NCI-H345 (cell line): ENCODE data around the gene PDE8B.

ENCODE experiments used
- DNase-seq: peaks from one replicate; lab custom pipeline; 2025; lab: John Stamatoyannopoulos, UW

PDE8B gene

DNA sequence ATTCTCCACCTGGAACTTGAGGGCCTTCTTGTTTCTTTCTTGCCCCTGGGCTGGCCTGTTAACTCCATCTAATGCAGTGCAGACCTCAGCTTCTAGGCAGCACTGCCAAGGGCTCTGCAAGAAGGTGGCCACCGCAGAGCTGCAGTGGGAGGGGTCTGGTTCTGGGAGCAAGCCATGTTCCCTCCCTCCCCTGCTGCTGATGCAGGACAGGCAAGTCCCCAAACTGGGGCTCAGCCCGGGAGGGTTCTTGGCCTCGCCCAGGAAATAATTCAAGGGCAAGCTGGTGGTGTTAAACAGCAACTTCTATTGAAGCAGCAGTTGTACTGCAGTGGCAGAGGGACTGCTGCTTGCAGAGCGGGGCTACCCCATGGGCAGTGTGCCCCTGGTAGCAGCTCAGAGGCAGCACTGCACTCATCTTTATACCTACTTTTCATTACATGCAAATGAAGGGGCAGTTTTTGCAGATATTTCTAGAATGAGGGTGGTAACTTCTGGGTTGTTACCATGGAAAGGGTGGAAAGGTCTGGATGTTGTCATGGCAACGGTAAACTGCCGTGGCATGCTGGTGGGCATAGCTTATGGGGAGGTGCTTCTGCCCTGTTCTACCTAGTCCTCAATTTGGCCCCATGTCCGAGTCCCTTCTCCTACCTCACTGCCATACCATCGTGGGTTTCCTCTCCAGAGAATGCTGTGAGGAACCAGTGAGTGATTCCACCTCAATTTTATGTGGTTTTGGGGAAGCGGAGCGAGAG lies 199.6 kb downstream of the PDE8B start:
- DNase-seq = no peak

DNA sequence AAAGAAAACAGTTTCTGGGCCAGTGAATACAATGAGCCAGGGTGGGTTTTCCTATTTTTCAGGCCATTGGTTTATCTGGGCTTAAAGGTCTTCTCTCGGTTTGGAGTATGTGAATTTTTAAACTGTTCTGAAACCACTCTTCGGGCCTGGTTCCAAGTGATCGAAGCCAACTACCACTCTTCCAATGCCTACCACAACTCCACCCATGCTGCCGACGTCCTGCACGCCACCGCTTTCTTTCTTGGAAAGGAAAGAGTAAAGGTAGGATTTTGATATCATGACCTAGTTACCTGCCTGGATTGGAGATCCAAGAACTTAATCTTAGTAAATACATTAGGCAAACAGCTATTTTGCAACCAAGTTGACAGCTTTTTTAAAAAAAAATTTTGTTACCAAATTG lies 202.6 kb downstream of the PDE8B start:
- no peak for DNase-seq

DNA sequence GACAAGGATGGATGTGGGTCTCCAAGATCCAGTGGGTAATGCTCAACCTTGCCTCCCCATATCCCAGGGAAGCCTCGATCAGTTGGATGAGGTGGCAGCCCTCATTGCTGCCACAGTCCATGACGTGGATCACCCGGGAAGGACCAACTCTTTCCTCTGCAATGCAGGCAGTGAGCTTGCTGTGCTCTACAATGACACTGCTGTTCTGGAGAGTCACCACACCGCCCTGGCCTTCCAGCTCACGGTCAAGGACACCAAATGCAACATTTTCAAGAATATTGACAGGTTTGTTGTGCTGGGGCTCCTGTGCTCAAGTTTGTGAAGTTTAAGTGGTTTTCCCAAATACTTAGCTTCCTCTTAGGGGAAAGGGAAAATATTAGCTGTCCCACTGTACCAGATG lies 207.7 kb downstream of the PDE8B start:
- DNase-seq = no peak

DNA sequence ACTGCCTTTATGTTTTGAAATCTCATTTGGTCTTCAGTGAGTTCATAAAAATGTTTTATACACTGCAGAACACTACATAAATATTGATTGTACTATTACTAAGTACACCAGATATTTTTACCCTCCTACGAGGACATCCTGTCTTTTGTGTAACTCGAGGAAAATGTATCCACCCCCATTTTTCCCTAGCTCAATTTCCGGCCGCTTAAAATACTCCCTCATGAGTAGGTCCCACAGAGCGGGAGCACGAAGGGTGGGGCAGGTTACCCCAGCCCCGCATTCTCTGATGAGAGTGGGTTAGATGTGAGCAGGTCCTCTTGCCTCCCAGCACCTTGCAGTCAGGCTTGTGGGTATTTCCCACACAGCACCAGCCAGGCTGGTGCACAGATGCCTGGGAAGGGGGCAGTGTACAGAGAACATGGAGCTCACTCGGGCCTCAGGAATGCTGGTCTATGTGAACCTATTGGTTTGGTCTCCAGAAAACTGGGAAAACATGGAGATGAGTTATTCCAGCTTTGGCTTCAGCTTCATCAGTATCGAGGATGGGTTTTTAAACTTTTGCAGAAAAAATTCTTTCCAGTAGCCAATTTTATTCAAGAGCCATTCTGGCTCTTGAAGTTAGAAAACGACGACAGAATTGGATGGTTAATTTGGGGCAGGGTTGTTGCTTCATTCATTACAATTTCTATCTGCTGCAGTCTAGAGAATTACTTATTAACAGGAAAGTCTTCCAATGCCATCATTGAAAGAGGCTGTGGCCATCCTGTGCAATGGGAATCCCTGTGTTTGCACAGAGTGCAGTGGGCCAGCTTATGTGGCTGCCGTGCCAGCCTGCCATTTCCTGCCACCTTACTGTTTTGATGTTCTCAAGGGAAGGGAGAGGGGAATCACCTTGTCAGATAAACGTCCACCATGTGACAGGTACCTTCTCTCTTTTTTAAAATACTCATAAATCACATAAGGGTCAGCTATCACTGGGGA lies 208.4 kb downstream of the PDE8B start:
- DNase-seq = no peak

DNA sequence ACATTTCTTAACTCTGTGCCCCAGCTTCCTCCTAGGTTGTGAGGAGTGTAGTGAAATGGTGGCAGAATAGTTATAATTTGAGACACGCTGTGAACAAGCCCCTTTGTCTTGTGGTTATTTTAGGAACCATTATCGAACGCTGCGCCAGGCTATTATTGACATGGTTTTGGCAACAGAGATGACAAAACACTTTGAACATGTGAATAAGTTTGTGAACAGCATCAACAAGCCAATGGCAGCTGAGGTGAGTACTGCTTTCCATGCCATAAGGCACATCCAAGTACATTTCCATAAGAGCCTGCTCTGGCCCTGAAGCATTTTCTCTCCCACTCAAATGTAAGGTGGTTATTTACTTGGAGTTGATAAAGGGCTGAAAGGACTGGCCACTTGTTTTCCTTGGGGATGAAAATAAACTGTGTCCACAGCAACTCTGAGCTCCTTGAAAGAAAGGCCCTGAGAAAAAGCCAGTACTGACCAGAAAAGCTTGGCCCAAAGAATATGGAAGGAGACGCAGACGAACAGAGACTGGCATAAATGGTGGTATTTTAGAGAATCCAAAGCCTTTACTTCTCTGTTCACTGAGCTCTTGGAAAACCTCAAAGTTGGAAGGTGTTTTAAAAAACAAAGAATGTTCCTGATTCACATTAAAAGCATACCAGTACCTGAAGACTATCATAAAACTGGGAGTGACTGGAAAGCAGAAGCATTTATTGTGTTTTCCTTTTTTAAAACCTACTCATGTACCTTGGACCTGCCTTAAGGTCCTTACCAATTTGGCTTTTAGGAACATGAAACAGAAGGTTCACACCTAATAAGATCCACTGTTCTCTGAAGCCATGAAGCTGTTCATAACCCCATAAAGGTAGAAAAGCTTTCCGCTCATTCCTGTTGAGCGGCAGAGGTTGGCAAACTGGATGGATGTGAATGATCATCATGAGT lies 209.4 kb downstream of the PDE8B start:
- DNase-seq = no peak

DNA sequence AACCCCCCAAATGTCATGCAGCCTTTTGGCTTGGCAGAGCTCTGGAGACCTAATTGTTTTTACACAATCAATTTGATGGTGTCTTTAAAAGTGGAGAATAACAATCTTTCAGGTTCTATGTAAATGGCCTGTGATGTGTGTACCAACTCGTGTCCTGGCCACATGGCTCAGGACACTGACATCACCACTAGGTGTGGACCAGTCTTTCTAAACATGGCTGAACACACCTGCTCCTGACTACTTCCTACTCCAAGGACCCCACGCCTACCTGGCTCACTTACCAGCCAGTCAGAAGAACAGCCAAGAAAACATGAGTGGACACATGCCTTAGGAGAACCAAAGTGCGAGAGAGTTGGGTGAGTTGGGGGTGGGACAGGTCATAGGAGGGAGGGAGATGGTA lies 210.5 kb downstream of the PDE8B start:
- no peak for DNase-seq

DNA sequence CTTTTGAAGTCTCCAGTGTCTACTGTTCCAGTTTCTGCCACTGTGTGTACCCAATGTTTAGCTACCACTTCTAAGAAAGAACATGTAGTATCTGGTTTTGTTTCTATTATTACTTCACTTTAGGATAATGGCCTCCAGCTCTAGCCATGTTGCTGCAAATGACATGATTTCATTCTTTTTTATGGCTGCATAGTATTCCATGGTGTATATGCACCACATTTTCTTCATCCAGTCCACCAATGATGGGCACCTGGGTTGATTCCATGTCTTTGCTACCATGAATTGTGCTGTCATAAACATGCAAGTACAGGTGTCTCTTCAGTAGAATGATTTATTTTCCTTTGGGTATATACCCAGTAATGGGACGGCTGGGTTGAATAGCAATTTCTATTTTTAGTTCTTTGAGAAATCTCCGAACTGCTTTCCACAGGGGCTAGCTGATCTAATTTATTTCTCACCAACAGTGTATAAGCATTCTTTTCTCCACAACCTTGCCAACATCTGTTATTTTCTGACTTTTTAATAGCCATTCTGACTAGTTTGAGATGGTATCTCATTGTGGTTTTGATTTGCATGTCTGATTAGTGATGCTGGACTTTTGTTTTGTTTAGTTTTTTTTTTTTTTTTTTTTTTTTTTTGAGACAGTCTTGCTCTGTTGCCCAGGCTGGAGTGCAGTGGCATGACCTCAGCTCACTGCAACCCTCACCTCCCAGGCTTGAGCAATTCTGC lies 212.7 kb downstream of the PDE8B start:
- DNase-seq = no peak

DNA sequence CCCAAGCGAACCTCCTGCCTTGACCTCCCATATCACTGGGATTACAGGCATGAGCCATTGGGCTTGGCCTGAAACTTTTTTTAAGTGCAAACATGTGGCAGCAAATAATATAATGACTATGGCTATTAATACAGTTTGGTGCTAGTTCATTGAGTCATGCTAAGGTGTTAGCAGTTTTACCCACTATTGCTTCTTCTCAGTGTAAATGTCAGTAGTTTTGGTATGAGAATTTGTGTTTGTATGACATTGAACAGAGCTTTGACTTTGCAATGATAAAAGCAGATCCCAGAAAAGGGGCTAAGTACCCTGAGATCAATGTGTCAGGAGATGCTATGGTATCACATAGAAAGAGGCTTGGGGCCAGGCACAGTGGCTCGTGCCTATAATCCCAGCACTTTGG lies 214.4 kb downstream of the PDE8B start:
- DNase-seq = no peak

DNA sequence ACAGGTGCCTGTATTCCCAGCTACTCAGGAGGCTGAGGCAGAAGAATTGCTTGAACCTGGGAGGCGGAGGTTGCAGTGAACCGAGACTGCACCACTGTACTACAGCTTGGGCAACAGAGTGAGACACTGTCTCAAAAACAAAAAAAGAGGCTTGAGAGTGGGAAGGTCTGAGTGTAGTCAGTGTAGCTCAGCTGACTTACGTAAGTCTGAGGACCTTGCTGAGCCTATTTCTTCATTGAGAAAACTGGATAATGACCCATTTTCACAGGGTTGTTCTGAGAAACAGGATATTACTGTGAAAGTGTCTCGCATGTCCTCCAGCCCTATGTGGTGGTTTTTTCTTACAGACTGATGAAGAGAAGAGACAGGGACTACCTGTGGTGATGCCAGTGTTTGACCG lies 214.9 kb downstream of the PDE8B start:
- no peak for DNase-seq

DNA sequence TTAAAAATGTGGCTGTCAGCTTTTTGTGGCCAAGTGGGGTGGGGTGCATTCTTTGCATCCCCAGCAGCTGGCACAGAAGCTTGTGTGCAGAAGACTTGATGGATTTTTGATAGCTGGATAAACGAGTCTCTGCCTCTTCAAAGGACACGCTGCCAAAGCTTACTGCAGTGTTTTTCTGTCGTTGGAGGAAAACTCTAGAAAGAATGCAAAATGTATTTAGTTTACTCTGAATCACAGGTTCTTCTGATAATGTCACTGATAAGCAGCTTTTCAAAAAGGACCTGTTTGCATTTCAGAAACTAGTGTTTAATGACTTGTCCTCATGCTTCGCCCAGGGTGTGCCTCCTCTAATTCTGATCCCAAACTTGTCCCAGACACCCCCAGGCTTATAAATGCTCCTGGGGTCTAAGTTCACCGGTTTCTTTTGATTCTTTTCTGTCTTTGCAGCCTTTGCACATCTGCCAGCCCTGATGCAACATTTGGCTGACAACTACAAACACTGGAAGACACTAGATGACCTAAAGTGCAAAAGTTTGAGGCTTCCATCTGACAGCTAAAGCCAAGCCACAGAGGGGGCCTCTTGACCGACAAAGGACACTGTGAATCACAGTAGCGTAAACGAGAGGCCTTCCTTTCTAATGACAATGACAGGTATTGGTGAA lies 215.6 kb downstream of the PDE8B start:
- DNase-seq = no peak

DNA sequence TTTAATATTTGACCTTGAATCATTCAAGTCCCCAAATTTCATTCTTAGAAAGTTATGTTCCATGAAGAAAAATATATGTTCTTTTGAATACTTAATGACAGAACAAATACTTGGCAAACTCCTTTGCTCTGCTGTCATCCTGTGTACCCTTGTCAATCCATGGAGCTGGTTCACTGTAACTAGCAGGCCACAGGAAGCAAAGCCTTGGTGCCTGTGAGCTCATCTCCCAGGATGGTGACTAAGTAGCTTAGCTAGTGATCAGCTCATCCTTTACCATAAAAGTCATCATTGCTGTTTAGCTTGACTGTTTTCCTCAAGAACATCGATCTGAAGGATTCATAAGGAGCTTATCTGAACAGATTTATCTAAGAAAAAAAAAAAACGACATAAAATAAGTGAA lies 216.2 kb downstream of the PDE8B start:
- DNase-seq = no peak

DNA sequence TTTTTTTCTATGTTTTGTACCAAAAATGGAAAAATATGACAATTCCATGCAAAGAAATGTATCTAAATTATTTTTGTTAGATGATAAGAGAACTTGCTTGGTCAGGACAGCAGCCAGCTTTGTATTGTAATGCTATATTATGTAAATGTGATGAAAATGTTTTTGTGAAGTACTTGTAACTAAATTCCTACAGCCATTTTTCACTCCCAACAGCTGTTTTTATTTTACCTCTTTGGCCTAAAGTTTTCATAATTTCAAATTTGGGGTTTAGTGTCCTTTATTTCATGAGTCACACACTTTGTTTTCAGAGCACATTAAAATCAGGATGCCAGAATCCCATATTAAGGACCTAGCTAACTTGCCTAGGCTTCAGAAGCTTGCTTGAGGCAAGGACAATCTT lies 217.5 kb downstream of the PDE8B start:
- DNase-seq = no peak

DNA sequence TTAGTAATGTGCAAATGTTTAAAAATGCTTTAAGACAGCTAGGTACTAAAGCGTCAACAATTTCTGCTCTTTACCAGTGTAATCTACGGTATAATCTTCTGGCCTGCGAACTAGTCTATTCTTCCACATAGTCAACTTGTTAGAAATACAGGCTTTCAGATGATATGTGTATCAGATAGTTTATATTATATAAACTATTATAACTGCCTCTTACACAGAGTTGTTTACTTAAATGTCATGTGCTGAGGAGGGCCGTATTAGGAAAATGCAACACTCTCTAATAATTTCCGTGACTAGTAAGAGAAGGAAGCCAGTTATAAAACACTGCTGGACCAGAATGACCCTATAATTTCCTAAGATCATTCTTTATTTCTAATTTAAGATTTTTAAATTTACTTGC lies 218.0 kb downstream of the PDE8B start:
- DNase-seq = no peak

DNA sequence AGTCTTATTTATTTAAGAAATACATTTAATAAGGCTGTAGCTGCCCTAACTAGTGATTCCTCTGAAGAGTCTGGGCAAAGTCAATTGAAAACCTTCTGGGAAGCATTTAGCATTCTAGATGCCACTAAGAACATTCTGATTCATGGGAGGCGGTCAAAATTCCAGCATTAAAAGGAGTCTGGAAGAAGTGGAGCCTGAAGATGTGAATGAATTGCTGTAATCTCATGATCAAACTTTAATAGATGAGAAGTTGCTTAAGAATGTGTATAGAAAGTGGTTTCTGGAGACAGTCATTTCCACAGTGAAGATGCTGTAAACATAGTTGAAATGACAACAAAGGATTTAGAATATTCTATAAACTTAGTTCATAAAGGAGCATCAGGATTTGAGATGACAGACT lies 220.2 kb downstream of the PDE8B start:
- DNase-seq = no peak

DNA sequence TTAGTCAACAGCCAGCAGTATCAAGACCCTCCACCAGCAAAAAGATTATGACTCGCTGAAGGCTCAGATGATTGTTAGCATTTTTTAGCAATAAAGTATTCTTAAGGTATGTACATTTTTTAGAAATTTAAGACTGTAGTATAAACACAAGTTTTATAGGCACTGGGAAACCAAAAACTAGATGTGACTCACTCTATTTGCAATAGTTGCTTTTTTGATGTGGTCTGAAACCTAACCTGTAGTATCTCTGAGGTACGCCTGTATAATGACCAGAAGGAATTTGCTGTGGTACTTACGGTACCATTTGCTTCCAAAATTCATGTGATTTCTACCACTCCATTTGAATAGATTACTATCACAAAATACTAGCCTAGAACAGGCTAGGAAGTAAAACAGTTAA lies 220.8 kb downstream of the PDE8B start:
- DNase-seq = no peak

DNA sequence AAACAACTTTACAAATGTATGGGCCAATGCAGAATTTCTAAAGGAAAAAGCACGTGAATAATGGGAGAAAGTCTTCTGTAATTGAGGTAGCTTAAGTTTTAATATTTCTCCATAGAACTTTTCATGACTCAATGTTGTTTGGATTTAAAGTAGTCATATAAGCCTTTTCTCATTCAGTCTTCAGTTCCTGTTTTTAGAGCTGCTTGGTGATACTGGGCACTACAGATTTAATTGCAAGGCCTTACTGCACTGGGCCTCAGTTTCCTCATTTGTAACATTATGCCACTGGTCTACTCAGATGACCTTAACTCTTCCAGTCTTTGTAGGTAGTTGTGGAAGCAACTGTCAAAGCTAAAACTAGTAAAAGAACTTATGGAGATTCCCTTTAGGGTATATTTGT lies 221.2 kb downstream of the PDE8B start:
- no peak for DNase-seq

DNA sequence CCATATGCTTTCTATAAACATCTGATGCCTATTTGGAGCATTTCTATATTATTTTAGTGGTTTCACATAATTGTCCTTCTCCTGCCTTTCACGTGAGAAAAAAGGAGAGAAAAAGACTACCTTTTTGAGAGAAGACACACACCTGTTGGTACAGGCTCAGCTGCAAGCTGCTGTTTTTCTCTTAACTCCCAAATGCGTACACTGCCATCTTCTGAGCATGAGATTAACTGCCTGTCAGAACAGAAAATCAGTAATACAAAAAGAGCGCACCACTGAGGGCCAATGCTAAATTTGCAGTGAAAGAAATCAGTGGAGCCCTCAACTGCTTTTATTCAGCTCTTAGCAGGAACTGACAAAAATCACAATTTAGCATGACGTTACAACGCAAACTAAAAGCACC lies 226.7 kb downstream of the PDE8B start:
- DNase-seq = no peak

DNA sequence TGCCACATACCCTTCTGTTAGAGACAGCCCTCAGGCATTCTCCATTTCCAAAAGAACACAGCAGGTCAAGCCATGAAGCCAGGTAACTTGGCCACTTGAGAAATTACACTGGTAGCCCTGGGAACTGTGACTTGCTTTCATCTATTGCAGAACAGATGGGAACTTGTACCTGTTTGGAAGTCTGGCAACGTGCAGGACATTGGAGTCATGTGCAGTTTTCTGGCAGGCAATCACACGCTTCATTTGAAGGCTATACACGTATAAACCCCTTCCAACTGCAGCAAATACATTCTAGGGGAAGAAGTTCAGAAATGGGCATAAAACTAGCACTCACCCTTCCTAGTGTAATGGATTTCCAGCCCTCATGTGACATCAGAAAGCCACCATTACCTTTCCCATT lies 227.6 kb downstream of the PDE8B start:
- DNase-seq = no peak

DNA sequence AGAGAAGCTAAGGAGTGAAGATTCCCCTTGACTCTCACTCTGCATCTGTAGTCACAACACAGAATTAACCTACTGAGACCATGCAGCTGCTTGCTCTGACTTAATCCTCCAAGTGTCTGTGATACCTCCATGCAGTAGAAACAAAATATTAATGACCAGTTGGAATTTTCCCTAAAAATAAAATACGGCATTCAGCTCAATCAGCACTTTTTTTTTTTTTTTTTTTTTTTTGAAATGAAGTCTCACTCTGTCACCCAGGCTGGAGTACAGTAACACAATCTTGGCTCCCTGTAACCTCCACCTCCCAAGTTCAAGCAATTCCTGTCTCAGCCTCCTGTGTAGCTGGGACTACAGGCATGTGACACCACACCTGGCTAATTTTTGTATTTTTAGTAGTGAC lies 233.2 kb downstream of the PDE8B start:
- DNase-seq = no peak

DNA sequence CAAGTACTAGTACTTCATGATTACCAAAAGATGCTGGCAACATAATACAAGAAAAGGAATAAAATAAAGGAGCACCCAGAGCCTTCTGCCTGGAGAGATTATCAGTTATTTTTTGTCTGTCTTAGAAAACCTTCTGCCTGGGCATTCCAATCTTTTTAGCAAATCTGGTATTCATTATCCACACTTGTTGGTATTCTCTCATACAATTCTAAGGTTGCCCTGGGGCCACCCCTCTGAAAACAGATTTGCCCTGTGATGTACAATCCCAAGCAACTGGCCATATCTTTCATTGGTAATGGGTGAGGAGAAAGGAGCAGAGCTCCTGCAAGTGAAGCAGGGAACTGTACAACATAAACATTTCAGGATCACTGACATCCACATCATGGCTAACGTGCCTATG lies 233.9 kb downstream of the PDE8B start:
- DNase-seq = no peak

DNA sequence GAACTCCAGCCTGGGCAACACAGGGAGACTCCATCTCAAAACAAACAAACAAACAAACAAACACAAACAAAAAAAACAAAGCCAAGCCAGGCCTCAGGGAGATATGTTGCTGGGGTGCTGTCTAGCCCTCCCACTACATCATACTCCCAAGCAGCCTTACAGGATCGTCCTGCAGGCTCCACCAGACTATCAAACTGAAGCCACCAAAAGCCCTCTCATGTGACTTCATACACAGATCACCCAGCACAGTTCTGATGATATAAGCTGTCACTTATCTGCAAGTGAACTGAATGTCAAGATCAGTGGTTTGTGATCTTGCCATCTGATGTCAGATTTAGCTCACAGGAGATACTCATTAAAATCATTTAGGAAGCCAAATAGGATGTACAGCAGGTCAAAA lies 238.4 kb downstream of the PDE8B start:
- no peak for DNase-seq
